Medulla oblongata (tissue), 1 donor: ENCODE results near the gene SPATA31A7.
"Not testable (repeated sequence)": the region's sequence is repeated elsewhere in the genome, so short reads cannot be mapped to it uniquely, and the experiment has no call there.

ENCODE experiments used
- DNase-seq: peaks from one replicate; pipeline ENCODE4 v3.0.0-alpha.2; 2015; ENCODE audit errors: extremely low spot score

SPATA31A7 gene

DNA sequence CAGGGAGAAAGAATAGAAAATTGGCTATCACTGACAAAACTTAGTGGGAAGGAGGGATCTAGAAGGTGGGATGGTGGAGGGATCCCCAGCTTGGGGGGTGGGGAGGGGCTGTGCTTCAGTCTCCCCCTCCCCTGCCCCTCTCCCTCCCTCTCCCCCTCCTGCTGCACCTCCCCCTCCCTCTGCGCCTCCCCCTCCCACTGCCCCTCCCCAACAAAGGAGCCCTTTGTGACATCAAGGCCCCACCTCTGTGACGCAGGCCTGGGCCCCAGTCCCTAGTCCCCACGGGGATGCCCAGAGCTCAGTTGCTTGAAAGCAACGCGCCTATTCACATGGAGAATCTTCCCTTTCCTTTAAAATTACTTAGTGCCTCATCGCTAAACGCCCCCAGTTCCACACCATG lies at the start of gene SPATA31A7:
Gene SPATA31A7 (plus strand): TSS at position 301 of the 400 bp plus-strand sequence. CDS start 29 bp downstream, at position 330.
- not testable (repeated sequence) for DNase-seq

DNA sequence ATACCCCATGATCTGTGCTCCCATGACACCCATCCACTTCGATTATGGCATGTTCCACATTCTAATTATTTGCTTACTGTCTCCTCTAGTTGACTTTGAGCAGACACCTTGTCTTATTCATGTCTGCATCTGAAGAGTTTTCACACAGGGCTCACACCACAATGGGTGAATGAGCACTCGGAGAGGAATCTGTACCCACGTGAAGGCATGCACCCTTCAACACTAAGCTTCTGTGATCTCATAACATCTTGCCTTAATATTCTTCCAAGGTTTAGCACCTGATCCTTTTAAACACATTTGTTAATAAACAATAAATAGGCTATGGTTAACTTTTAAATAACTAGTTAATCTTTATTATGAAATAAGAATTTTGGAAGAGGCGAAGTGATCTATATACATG lies 36.6 kb downstream of the SPATA31A7 start:
- DNase-seq = not testable (repeated sequence)
